Body of pancreas (tissue), 4 donors: ENCODE measurements around the gene YJU2.

Experiments used
- POLR2A ChIP-seq, 3 donors: fragments of 450-650 bp; IDR thresholded peaks; one replicate each; pipeline ENCODE4 v1.6.1; 2016; ENCODE audit warnings: antibody characterized with exemption in 3 of 3, mild to moderate bottlenecking in 2 of 3
- TF ChIP-seq, protein P1 (sequence below), 7 experiments: fragments of 450-650 bp in 4 of 7; fragments of 200-600 bp in 3 of 7; sonication (generic) in 3 of 7; IDR thresholded peaks; one replicate each; pipeline ENCODE4 v1.5.1; 2016 to 2019; ENCODE audit warnings: antibody characterized with exemption in 7 of 7

DNA sequence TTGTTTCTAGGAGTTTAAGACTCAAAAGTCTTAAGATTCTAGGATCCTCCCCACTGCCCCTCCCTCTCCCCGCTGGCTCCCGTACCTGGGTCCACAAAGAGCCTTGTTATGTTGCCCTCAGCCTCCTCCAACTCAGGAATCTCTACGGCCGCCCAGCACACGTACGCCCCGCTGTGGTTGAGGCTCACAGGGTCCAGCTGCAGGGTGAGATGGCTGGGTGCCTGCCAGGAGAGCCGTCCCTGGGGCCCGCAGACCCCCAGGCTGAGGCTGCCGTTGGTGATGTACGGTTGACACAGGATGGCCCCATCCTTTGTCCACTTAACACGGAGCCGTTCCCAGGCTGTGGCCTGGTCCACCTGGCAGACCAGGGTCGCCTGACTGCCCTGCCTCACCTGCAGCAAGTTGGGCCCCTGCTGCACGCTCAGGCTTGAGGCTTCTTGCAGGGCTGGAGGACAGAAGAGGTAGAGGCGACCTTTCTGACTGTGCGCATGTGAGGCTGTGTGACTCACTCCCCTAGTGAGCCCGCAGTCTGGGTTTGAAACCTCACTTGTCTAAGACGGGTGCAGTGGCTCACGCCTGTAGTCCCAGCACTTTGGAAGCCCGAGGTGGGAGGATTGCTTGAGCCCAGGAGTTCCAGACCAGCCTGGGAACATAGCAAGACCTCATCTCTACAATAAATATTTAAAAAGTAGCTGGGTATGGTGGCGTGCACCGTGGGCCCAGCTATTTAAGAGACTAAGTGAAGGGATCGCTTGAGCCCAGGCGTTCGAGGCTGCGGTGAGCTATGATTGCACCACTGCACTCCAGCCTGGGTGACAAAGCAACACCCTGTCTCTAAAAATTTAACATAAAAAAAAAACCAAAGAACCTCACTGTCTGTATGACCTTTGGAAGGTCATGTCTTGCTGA, 51.3 kb downstream of the YJU2 start:
- no peak for TF ChIP-seq POLR2A (IDR thresholded peaks at IDR 0.05)
- TF ChIP-seq, protein P1, sequence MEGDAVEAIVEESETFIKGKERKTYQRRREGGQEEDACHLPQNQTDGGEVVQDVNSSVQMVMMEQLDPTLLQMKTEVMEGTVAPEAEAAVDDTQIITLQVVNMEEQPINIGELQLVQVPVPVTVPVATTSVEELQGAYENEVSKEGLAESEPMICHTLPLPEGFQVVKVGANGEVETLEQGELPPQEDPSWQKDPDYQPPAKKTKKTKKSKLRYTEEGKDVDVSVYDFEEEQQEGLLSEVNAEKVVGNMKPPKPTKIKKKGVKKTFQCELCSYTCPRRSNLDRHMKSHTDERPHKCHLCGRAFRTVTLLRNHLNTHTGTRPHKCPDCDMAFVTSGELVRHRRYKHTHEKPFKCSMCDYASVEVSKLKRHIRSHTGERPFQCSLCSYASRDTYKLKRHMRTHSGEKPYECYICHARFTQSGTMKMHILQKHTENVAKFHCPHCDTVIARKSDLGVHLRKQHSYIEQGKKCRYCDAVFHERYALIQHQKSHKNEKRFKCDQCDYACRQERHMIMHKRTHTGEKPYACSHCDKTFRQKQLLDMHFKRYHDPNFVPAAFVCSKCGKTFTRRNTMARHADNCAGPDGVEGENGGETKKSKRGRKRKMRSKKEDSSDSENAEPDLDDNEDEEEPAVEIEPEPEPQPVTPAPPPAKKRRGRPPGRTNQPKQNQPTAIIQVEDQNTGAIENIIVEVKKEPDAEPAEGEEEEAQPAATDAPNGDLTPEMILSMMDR (IDR thresholded peaks at IDR 0.05): no peak
